Fibroblast of skin of back (primary cell): ENCODE measurements around the gene ZDHHC3.

Source experiments
- DNase-seq: peaks from one replicate; pipeline ENCODE4 v3.0.0-alpha.2; 2013

Gene ZDHHC3

DNA sequence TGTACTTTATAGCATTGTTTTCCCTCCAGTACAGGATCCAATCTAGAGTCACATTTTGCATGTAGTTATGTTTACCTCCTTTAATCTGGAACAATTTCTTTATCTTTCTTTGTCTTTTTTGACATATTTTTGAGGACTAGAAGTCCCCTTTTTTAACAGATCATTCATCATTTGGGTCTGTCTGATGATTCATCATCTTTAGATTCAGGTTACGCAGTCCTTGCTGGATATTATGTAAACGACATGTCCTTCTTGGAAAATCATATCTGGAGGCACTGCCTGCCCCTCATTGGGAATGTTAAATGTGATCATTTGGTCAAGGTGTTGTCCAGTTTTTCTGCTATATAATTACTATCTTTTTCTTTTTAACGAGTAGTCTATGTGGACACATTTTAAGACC is 83.3 kb downstream of the ZDHHC3 start:
- peak; percentile 59 for DNase-seq

DNA sequence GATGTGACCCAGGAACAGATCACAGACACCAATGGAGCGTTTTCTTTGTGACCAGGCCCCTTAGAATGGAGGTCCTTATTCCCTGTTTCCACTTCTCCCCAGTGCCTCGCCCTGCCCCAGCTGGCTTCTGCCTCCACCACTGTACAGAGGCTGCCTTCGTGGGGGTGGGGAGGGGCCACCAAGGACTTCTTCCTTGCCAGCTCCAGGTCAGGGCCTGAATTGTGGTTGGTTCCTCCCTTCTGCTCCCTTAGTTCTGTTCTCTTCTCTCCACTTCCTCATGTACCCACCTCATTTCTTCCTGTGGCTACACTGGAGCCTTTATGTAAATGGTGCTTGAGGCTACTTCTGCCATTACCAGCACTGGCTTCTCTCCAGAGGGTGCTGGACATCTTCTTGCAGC is 85.1 kb downstream of the ZDHHC3 start:
- DNase-seq, result no peak

DNA sequence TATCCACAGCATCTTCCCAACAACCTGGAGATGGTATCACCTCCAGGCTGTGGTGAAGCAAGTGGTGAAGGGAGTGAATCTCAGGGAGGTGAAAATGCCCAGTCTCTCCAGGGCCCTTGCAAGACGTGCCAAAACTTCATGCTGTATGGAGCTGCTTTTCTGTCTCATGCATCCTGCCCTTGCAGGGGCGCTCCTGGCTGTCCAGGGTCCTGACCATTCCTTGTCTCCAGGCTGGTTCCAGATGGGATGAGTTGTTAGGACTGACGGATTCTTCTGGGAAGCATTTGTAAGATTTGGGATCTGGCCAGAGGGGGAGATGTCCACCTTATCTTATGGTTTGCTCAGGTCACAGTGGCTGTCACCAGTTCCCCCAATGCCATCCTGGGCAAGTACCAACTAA is 85.7 kb downstream of the ZDHHC3 start:
- peak; percentile 34 for DNase-seq

DNA sequence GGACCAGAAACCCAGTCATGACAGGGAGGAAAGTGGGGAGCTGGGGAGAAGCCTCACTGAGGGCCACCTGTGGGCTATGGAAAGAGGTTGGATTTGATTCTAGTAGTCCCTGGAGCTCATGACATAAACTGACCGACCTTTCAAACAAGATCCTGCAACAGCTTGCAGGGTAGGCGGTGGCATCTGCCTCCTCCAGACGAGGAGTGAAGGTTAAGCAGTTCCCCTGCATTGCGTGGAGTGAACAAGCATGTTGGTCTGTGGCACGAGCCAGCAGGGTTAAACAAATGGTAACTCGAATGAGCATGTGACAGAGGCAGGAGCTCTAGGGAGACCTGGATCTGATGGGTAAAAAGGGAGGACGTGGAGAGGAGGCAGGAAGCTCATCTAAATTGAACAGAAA is 88.9 kb downstream of the ZDHHC3 start:
- DNase-seq, result no peak

DNA sequence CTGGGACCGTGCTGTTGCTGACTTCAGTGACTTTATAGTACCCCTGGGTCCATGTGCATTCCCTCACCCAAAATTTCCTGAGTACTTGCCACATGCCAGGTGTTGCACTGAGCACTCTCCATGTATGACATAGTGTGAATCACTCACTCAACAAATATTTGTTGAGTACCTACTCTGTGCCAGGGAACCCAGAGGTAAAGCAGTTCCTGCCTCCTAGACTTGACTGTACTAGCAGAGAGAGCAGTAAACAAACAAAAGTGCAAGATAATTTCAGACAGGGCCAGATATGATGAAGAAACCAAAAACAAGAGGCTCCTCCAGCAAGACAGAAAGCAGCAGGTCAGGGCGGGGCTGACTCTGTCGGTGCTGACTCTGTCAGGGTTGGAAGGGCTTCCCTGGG is 89.4 kb downstream of the ZDHHC3 start:
- no peak for DNase-seq

DNA sequence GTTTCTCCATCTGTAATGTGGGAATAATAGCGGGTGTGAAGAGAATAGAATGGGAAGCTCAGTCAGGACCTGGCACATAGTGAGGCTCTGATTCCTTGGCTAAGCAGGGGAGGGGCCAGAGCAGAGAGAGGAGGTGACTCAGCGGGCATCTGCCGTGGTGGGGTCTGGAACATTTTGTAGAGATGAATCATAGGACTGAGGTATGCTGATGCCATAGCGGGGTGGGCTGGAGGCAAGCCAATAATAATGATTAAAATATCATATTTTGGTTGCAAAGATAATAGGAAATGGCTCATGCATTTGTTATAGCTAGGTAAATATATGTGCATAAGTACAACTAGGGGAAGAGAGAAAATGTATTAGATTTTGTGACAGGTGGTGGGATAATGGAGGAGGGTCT is 90.4 kb downstream of the ZDHHC3 start:
- peak; percentile 98 for DNase-seq

DNA sequence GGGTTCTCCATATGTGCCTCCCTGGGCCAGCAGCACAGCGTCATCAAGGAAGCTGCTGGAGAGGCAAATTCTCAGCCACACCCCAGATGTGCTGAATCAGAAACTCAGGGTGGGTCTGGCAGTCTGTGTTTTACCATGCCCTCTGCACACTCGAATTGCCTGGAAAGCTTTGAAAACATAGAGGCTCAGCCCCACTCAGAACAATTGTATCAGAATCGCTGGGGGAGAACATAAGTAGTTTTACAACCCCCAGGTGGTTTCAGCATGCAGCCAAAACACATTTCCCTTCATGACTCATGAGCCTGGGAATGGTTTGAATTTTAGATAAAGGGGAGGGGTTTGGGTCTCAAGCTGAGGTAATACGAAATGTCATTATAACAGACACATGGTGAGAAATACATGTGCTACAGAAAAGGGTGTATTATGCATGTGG is 92.0 kb downstream of the ZDHHC3 start:
- peak; percentile 98 for DNase-seq

DNA sequence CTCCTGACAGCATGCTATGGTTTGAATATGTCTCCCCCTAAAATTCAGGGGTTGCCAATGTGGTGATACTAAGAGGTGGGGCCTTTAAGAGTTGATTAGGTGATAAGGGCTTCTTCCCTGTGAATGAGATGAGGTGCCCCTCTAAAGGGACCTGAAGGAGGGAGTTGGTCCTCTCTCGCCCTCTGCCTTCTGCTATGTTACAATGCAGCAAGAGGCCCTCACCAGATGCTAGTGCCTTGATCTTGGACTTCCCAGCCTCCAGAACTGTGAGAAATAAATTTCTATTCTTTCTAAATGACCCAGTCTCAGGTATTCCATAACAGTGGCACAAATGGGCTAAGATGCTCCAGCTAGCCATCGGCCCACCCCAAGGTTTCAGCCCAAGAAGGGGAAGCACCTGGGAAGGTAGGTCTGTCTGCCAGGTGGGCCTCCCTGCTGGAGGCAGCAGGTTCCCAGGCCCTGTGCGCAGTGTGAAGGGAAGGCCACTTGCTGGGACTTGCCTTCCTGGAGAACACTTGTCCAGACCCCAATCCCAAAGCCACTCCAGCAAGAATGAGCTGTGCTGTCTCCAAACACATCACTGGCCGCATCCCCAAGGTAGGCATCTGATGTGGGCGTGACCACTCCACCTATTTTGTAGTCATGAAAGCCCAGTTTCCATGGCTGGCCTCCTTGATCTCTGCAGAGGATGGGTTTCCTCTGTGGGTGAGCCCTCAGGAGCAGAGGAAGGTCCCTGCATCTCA is 92.6 kb downstream of the ZDHHC3 start:
- DNase-seq, result no peak

DNA sequence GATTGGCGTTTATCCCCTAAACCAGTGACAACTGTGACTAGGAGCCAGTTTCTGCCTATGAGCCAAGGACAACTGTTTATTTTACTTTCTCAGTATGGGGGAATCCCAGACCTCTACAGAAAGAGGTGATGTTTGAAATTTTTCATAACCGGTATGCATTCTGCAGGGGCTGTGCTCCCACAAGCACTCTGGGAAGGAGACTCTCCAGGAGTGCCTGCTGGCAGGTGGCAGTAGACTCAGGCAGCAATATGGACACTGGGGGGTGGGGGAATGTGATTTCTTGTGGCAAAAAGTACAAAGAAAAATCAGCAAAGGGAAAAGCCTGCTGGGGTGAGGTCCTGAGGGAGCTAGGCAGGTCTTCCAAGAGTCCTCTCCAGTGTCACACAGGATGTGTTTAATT is 95.7 kb downstream of the ZDHHC3 start:
- DNase-seq, result no peak

DNA sequence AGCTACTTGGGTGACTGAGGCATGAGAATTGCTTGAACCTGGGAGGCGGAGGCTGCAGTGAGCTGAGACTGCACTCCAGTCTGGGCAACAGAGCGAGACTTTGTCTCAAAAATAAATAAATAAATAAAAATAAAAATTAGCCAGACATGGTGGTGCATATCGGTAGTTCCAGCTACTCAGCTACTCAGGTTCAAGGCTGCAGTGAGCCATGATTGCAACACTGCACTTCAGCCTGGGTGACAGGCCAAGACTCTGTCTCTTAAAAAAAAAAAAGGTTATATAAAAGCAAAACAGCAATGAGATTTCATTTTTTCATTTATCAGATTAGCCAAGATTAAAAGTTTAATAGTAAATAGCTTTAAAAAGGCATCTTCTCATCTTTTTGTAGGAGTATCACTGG is 98.6 kb downstream of the ZDHHC3 start:
- DNase-seq, result no peak

DNA sequence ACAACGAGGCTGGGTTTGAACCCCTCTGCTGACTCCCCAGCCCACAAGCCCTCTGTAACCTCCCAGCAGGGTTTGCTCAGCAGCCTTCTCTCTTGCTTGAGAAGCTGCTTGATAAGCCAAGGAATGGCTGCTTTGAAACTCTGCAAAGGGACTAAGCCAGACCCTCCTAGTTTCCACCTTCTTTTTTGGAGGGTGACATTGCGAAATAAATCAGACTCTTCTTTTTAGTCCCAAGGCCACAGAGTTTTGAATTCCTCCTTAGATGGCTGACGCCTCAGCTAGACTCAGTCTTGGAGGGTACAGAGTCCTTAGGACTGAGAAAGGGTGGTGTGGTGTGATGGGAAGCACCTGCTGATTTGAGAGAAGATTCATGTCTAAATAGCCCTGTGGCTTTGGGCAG is 100.4 kb downstream of the ZDHHC3 start:
- DNase-seq, result no peak
